DOHH2 (cell line): Measurements from ENCODE around the gene CYP27B1.

Experiments used
- H3F3A ChIP-seq: fragments of 200-600 bp; sonication (generic), shearing (Covaris generic); 2 replicates; pipeline ENCODE4 v1.6.0; 2016; ENCODE audit warnings: antibody characterized with exemption, mild to moderate bottlenecking; ENCODE audit not compliant: control insufficient read depth, insufficient read depth
- H3K27ac ChIP-seq: fragments of 200-600 bp; sonication (generic); 2 replicates; pipeline ENCODE4 v1.5.1; 2014; ENCODE audit warnings: low read depth, mild to moderate bottlenecking, low read length, moderate library complexity
- H3K27me3 ChIP-seq: fragments of 200-600 bp; sonication (generic); 2 replicates; pipeline ENCODE4 v1.6.1; 2014; ENCODE audit warnings: mild to moderate bottlenecking, low read length, mixed read lengths; ENCODE audit not compliant: control insufficient read depth
- H3K36me3 ChIP-seq: fragments of 200-600 bp; sonication (generic); 2 replicates; pipeline ENCODE4 v1.6.1; 2014; ENCODE audit warnings: mild to moderate bottlenecking, low read length, moderate library complexity, mixed read lengths; ENCODE audit not compliant: control insufficient read depth
- H3K4me1 ChIP-seq: fragments of 200-600 bp; sonication (generic); 2 replicates; pipeline ENCODE4 v1.6.1; 2014; ENCODE audit warnings: mild to moderate bottlenecking, low read length, mixed read lengths; ENCODE audit not compliant: control insufficient read depth
- H3K4me2 ChIP-seq: fragments of 200-600 bp; sonication (generic); 2 replicates; pipeline ENCODE4 v1.6.0; 2014; ENCODE audit warnings: mild to moderate bottlenecking, low read length, moderate library complexity
- H3K4me3 ChIP-seq: fragments of 200-600 bp; sonication (generic); 2 replicates; pipeline ENCODE4 v1.5.1; 2014; ENCODE audit warnings: mild to moderate bottlenecking, low read length, mixed read lengths
- H3K79me2 ChIP-seq: fragments of 200-600 bp; sonication (generic); 2 replicates; pipeline ENCODE4 v1.6.1; 2014; ENCODE audit warnings: mild to moderate bottlenecking, low read length, mixed read lengths; ENCODE audit not compliant: control insufficient read depth
- H3K9me2 ChIP-seq: fragments of 200-600 bp; sonication (generic); replicated peaks from 2 replicates; pipeline ENCODE4 v1.6.1; 2014; ENCODE audit warnings: mild to moderate bottlenecking, low read length, mixed read lengths; ENCODE audit not compliant: control insufficient read depth
- H3K9me3 ChIP-seq: fragments of 200-600 bp; sonication (generic); 2 replicates; pipeline ENCODE4 v1.6.1; 2014; ENCODE audit warnings: antibody characterized with exemption, low read length, mixed read lengths; ENCODE audit not compliant: control insufficient read depth, insufficient read depth
- H4K20me1 ChIP-seq: fragments of 200-600 bp; sonication (generic); 2 replicates; pipeline ENCODE4 v1.6.0; 2014; ENCODE audit warnings: low read depth, mild to moderate bottlenecking, antibody characterized with exemption, low read length, moderate library complexity; ENCODE audit not compliant: control insufficient read depth, insufficient read depth
- CTCF ChIP-seq: fragments of 200-600 bp; sonication (generic); IDR thresholded peaks from one replicate; pipeline ENCODE4 v1.5.1; 2014; ENCODE audit warnings: antibody characterized with exemption, mild to moderate bottlenecking, low read depth, low read length; ENCODE audit not compliant: poor library complexity, severe bottlenecking
- EZH2phosphoT487 ChIP-seq: fragments of 200-600 bp; sonication (generic); IDR thresholded peaks from 2 replicates; pipeline ENCODE4 v1.6.1; 2017; ENCODE audit warnings: borderline replicate concordance, mild to moderate bottlenecking, antibody characterized with exemption, low read length, moderate library complexity, mixed read lengths

Gene CYP27B1

GRCh38 chr12:57737467-57738460 lies 29.1 kb downstream of the CYP27B1 start:
- Histone ChIP-seq H3K4me3 (no peak overlapping the region), H3K27ac (no peak overlapping the region), H3F3A (no peaks in the 10 kb centered on the region; the same call in 1 of the 2 replicates), H3K9me3 (no peaks in the 10 kb centered on the region), H3K4me2 (no peak overlapping the region), H3K36me3 (peaks cover 17% of the 10 kb centered on the region), H3K4me1 (peaks cover 32% of the 10 kb centered on the region), H4K20me1 (no peaks in the 10 kb centered on the region), H3K79me2 (peaks cover 32% of the 10 kb centered on the region), H3K9me2 (no peaks in the 10 kb centered on the region), H3K27me3 (no peaks in the 10 kb centered on the region)
- no peak for TF ChIP-seq CTCF
- TF ChIP-seq EZH2phosphoT487: no peak

- no peaks in the 10 kb centered on the region for H3K27me3 ChIP-seq
- H4K20me1 ChIP-seq: no peaks in the 10 kb centered on the region
- peaks cover 24% of the 10 kb centered on the region for H3K4me1 ChIP-seq
- H3K9me2 ChIP-seq: no peaks in the 10 kb centered on the region
- H3K4me3 ChIP-seq: no peak overlapping the region
- H3K79me2 ChIP-seq: peaks cover 30% of the 10 kb centered on the region
- TF ChIP-seq EZH2phosphoT487 (no peak), CTCF (no peak)
- H3F3A ChIP-seq: no peaks in the 10 kb centered on the region; the same call in 1 of the 2 replicates
- H3K36me3 ChIP-seq: peaks cover 22% of the 10 kb centered on the region
- H3K27ac ChIP-seq: no peak overlapping the region
- H3K4me2 ChIP-seq: no peak overlapping the region
- no peaks in the 10 kb centered on the region for H3K9me3 ChIP-seq
Observed at GRCh38 chr12:57736741-57737466, 30.0 kb downstream of the CYP27B1 start.

- Histone ChIP-seq H3K27me3 (no peaks in the 10 kb centered on the region), H3K79me2 (peaks cover 22% of the 10 kb centered on the region), H3K4me3 (no peak overlapping the region)
Observed at GRCh38 chr12:57735952-57736740, 30.7 kb downstream of the CYP27B1 start.

More at GRCh38 chr12:57735952-57736740, 30.7 kb downstream of the CYP27B1 start:
- Histone ChIP-seq H3K9me3 (no peaks in the 10 kb centered on the region), H3K4me1 (peaks cover 17% of the 10 kb centered on the region), H3K27ac (no peak overlapping the region), H3K4me2 (no peak overlapping the region), H3F3A (no peaks in the 10 kb centered on the region; the same call in 1 of the 2 replicates), H3K36me3 (peaks cover 28% of the 10 kb centered on the region), H4K20me1 (no peaks in the 10 kb centered on the region), H3K9me2 (no peaks in the 10 kb centered on the region)
- TF ChIP-seq CTCF (no peak), EZH2phosphoT487 (no peak)
